Endothelial cell of umbilical vein (primary cell): ENCODE measurements around the gene SARNP.

Experiments used
- EZH2 ChIP-seq: IDR thresholded peaks from 2 replicates; pipeline ENCODE4 v1.6.1; 2012; ENCODE audit warnings: borderline replicate concordance, low read depth, mild to moderate bottlenecking, moderate library complexity, low read length, inconsistent platforms; ENCODE audit not compliant: severe bottlenecking
- POLR2A ChIP-seq: IDR thresholded peaks from 2 replicates; pipeline ENCODE4 v1.6.1; 2012; ENCODE audit warnings: low read depth, mild to moderate bottlenecking, control low read depth, low read length
- TF ChIP-seq, protein P1 (sequence below), 2 donors: IDR thresholded peaks; 1 replicate in 1 of 2; 2 replicates in 1 of 2; pipeline ENCODE4 v1.5.1; 2011; ENCODE audit warnings: low read length in 2 of 2, mild to moderate bottlenecking in 2 of 2, moderate library complexity in 2 of 2, control low read depth in 1 of 2, inconsistent platforms in 1 of 2, low read depth in 1 of 2; ENCODE audit not compliant: insufficient read depth in 1 of 2; ENCODE audit errors: extremely low read depth in 1 of 2

DNA sequence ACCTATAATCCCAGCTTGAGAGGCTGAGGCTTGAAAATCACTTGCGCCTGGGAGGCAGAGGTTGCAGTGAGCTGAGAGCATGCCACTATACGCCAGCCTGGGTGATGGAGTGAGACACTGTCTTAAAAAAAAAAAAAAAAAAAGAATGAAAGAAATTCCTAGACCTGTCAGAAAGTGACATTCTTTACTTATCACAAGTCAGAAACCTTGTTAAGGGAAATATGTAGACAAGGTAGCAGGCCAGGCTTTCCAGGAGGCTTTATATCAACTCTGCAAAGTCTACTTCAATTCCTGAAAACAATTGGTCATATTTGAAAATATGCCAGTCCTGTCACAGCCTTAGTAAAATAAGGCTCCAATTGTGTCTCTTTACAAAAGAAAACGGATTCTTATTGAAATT, 44.3 kb upstream of the SARNP start:
- TF ChIP-seq, protein P1, sequence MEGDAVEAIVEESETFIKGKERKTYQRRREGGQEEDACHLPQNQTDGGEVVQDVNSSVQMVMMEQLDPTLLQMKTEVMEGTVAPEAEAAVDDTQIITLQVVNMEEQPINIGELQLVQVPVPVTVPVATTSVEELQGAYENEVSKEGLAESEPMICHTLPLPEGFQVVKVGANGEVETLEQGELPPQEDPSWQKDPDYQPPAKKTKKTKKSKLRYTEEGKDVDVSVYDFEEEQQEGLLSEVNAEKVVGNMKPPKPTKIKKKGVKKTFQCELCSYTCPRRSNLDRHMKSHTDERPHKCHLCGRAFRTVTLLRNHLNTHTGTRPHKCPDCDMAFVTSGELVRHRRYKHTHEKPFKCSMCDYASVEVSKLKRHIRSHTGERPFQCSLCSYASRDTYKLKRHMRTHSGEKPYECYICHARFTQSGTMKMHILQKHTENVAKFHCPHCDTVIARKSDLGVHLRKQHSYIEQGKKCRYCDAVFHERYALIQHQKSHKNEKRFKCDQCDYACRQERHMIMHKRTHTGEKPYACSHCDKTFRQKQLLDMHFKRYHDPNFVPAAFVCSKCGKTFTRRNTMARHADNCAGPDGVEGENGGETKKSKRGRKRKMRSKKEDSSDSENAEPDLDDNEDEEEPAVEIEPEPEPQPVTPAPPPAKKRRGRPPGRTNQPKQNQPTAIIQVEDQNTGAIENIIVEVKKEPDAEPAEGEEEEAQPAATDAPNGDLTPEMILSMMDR (IDR thresholded peaks at IDR 0.05; ENCODE audit: extremely low read depth in 1 of 2, insufficient read depth in 1 of 2, low read depth in 1 of 2, low read length in 2 of 2), result no peak
- no peak for TF ChIP-seq EZH2
- no peak for TF ChIP-seq POLR2A
